Measurements from ENCODE around the gene DNAJB1.
A peak's percentile ranks its signal among the peaks of the same experiment; 100 is the strongest.

Gene DNAJB1

GRCh38 chr19:14559916-14560775 lies 41.9 kb upstream of the DNAJB1 start:
- H3K79me1 ChIP-seq (replicated peaks; ENCODE audit: low read length, poor library complexity, severe bottlenecking) = peaks cover 38% of the 10 kb centered on the region
- 84% methylated on average over 27 of the region's 28 CpGs for WGBS
- H2AK5ac ChIP-seq (ENCODE audit: low read length, severe bottlenecking) = peak overlapping the region; percentile 91
- peak overlapping the region in 1 of 2 experiments; percentile 7 for H3K4ac ChIP-seq (ENCODE audit: low read depth in 1 of 2, low read length in 2 of 2)
- peaks cover 4 to 28% of the 10 kb centered on the region in 2 experiments for H3K36me3 ChIP-seq (ENCODE audit: control insufficient read depth in 1 of 2, insufficient read depth in 2 of 2, low read depth in 1 of 2, low read length in 2 of 2)
- H4K91ac ChIP-seq (ENCODE audit: low read length) = peak overlapping the region; percentile 81
- no peak overlapping the region for H2BK120ac ChIP-seq (ENCODE audit: low read depth, low read length)
- no peak overlapping the region for H3K4me2 ChIP-seq (ENCODE audit: low read length, poor library complexity, severe bottlenecking)
- H2BK5ac ChIP-seq (ENCODE audit: low read depth, low read length, poor library complexity, severe bottlenecking) = no peak overlapping the region
- H2BK12ac ChIP-seq (ENCODE audit: low read length in 2 of 2) = no peak overlapping the region
- peak overlapping the region in 1 of 2 experiments; percentile 41 for H3K18ac ChIP-seq (ENCODE audit: low read depth in 1 of 2, low read length in 2 of 2)
- H2AFZ ChIP-seq (ENCODE audit: low read depth, low read length) = no peak overlapping the region
- H3K9ac ChIP-seq (ENCODE audit: low read length) = peak overlapping the region; percentile 84
- H3K4me1 ChIP-seq (ENCODE audit: control insufficient read depth, insufficient read depth, low read depth, low read length) = peaks cover 59% of the 10 kb centered on the region
- no peak overlapping the region for H3K23ac ChIP-seq (ENCODE audit: low read length in 2 of 2)
- H4K8ac ChIP-seq (ENCODE audit: low read length) = peak overlapping the region; percentile 52
- H3K4me3 ChIP-seq (ENCODE audit: insufficient read depth in 1 of 2, low read depth in 1 of 2, low read length in 2 of 2) = no peak overlapping the region
- H3K27ac ChIP-seq (ENCODE audit: low read length, poor library complexity, severe bottlenecking) = peak overlapping the region; percentile 3
- H3K9me3 ChIP-seq (ENCODE audit: control insufficient read depth, low read length) = no peaks in the 10 kb centered on the region
- no peak for DNase-seq
- H3K27me3 ChIP-seq (ENCODE audit: control insufficient read depth in 1 of 2, insufficient read depth in 1 of 2, low read length in 2 of 2) = no peaks in the 10 kb centered on the region
- H3K14ac ChIP-seq (ENCODE audit: low read length in 2 of 2) = peak overlapping the region in 1 of 2 experiments; percentile 35
- H2BK15ac ChIP-seq (ENCODE audit: low read depth, poor library complexity, severe bottlenecking) = no peak overlapping the region

DNA sequence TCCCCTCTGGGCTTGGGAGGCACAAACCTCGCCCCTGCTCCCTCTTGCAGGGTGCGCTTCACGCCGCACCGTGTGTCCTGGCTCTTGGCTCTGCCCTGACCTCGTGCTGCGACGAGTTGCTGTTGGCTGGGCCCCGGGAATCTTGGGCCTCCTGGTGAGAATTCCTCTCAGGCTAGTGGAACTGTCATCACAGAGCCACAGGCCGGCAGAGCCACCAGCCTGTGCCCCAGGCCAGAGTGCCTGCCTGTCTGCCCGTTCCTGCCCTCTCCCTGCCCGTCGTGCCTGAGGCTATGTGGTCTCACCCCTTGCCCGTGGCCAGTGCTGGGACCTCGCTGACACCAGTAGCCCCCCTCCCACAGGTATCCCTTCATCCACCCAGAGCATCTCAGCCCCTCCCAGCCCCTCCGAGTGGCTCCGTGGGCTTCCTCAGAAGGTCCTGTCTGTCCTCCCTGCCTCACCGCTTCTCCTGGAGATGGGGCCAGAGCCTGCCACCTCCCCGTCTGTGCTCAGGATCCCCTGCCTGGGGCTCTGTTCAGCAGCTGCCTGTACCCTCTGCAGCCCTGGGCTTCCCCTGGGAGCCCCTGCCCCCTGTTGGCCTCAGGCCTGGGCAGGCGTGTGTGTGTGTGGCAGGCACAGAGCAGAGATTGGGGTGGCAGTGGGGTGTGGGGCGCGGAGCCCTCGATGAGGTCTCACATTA lies 40.3 kb upstream of the DNAJB1 start:
- no peak overlapping the region for H4K91ac ChIP-seq (ENCODE audit: low read length)
- H2BK5ac ChIP-seq (ENCODE audit: low read depth, low read length, poor library complexity, severe bottlenecking) = no peak overlapping the region
- peak overlapping the region; percentile 24 for H2AK5ac ChIP-seq (ENCODE audit: low read length, severe bottlenecking)
- no peak overlapping the region for H2AFZ ChIP-seq (ENCODE audit: low read depth, low read length)
- no peak overlapping the region for H3K9ac ChIP-seq (ENCODE audit: low read length)
- no peak overlapping the region for H3K4me2 ChIP-seq (ENCODE audit: low read length, poor library complexity, severe bottlenecking)
- H3K9me3 ChIP-seq (ENCODE audit: control insufficient read depth, low read length) = no peaks in the 10 kb centered on the region
- no peak overlapping the region for H3K23ac ChIP-seq (ENCODE audit: low read length in 2 of 2)
- peaks cover 43% of the 10 kb centered on the region for H3K79me1 ChIP-seq (replicated peaks; ENCODE audit: low read length, poor library complexity, severe bottlenecking)
- no peak overlapping the region for H2BK12ac ChIP-seq (ENCODE audit: low read length in 2 of 2)
- H3K36me3 ChIP-seq (ENCODE audit: control insufficient read depth in 1 of 2, insufficient read depth in 2 of 2, low read depth in 1 of 2, low read length in 2 of 2) = peaks cover 0 to 23% of the 10 kb centered on the region in 2 experiments
- no peak overlapping the region for H3K4me3 ChIP-seq (ENCODE audit: insufficient read depth in 1 of 2, low read depth in 1 of 2, low read length in 2 of 2)
- peaks cover 64% of the 10 kb centered on the region for H3K4me1 ChIP-seq (ENCODE audit: control insufficient read depth, insufficient read depth, low read depth, low read length)
- no peak overlapping the region for H3K4ac ChIP-seq (ENCODE audit: low read depth in 1 of 2, low read length in 2 of 2)
- no peaks in the 10 kb centered on the region for H3K27me3 ChIP-seq (ENCODE audit: control insufficient read depth in 1 of 2, insufficient read depth in 1 of 2, low read length in 2 of 2)
- no peak overlapping the region for H3K27ac ChIP-seq (ENCODE audit: low read length, poor library complexity, severe bottlenecking)
- peak overlapping the region; percentile 32 for H4K8ac ChIP-seq (ENCODE audit: low read length)
- no peak overlapping the region for H3K18ac ChIP-seq (ENCODE audit: low read depth in 1 of 2, low read length in 2 of 2)
- 78% methylated on average over 20 of the region's 23 CpGs for WGBS
- peak overlapping the region; percentile 34 for H2BK15ac ChIP-seq (ENCODE audit: low read depth, poor library complexity, severe bottlenecking)
- H3K14ac ChIP-seq (ENCODE audit: low read length in 2 of 2) = no peak overlapping the region
- no peak overlapping the region for H2BK120ac ChIP-seq (ENCODE audit: low read depth, low read length)
- no peak for DNase-seq

- Histone ChIP-seq H2BK15ac (ENCODE audit: low read depth, poor library complexity, severe bottlenecking) (no peak overlapping the region), H4K91ac (ENCODE audit: low read length) (no peak overlapping the region), H3K4me3 (ENCODE audit: insufficient read depth in 1 of 2, low read depth in 1 of 2, low read length in 2 of 2) (peak overlapping the region in 1 of 2 experiments; percentile 59), H2AFZ (ENCODE audit: low read depth, low read length) (peak overlapping the region; percentile 97), H2AK5ac (ENCODE audit: low read length, severe bottlenecking) (no peak overlapping the region), H3K18ac (ENCODE audit: low read depth in 1 of 2, low read length in 2 of 2) (peak overlapping the region; percentile 63 to 69), H3K4me1 (ENCODE audit: control insufficient read depth, insufficient read depth, low read depth, low read length) (peaks cover 60% of the 10 kb centered on the region), H3K14ac (ENCODE audit: low read length in 2 of 2) (peak overlapping the region in 1 of 2 experiments; percentile 91), H4K8ac (ENCODE audit: low read length) (peak overlapping the region; percentile 79), H3K4ac (ENCODE audit: low read depth in 1 of 2, low read length in 2 of 2) (no peak overlapping the region), H3K23ac (ENCODE audit: low read length in 2 of 2) (no peak overlapping the region), H2BK120ac (ENCODE audit: low read depth, low read length) (no peak overlapping the region), H3K79me1 (replicated peaks; ENCODE audit: low read length, poor library complexity, severe bottlenecking) (peaks cover 41% of the 10 kb centered on the region), H3K9me3 (ENCODE audit: control insufficient read depth, low read length) (no peaks in the 10 kb centered on the region), H3K9ac (ENCODE audit: low read length) (peak overlapping the region; percentile 54), H3K27me3 (ENCODE audit: control insufficient read depth in 1 of 2, insufficient read depth in 1 of 2, low read length in 2 of 2) (no peaks in the 10 kb centered on the region), H3K27ac (ENCODE audit: low read length, poor library complexity, severe bottlenecking) (no peak overlapping the region), H3K36me3 (ENCODE audit: control insufficient read depth in 1 of 2, insufficient read depth in 2 of 2, low read depth in 1 of 2, low read length in 2 of 2) (peaks cover 0 to 21% of the 10 kb centered on the region in 2 experiments), H2BK12ac (ENCODE audit: low read length in 2 of 2) (no peak overlapping the region), H2BK5ac (ENCODE audit: low read depth, low read length, poor library complexity, severe bottlenecking) (no peak overlapping the region), H3K4me2 (ENCODE audit: low read length, poor library complexity, severe bottlenecking) (peak overlapping the region; percentile 63)
- WGBS = 11% methylated on average over 17 of the region's 18 CpGs
- DNase-seq = peak; percentile 80
Observed at GRCh38 chr19:14556662-14557188, 38.5 kb upstream of the DNAJB1 start.
